Measurements from ENCODE around the gene SLC35E4.
A peak's percentile ranks its signal among the peaks of the same experiment; 100 is the strongest.
"Not testable (repeated sequence)": the region's sequence is repeated elsewhere in the genome, so short reads cannot be mapped to it uniquely, and the experiment has no call there.

SLC35E4 gene

DNA sequence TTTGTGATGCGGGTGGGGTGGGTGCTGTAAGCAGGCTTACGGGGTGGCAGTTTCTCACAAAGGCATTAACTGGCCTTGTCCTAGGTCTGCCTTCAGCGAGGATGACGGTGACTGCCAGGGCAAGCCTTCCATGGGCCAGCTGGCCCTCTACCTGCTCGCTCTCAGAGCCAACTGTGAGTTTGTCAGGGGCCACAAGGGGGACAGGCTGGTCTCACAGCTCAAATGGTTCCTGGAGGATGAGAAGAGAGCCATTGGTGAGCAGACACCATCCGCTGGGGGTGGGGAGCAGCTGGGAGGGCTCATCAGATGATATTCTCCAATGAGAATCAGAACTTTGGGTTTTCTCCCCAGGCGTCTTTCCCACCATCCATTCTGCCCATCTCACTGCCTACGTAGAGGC is 22.8 kb upstream of the SLC35E4 start:
- DNase-seq: no peak

DNA sequence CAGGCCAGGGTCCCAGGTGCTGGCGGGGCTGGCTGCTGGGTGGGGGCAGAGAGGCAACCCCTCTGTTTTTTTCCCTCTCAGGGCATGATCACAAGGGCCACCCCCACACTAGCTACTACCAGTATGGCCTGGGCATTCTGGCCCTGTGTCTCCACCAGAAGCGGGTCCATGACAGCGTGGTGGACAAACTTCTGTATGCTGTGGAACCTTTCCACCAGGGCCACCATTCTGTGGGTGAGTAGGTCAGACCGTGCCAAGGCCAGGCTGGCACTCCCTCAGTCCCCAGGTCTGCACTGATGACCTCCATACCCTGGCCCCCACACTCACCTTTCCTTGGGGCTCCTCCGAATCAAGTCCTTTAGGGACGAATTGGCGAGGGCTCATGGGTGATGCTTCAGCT is 21.3 kb upstream of the SLC35E4 start:
- DNase-seq: no peak

DNA sequence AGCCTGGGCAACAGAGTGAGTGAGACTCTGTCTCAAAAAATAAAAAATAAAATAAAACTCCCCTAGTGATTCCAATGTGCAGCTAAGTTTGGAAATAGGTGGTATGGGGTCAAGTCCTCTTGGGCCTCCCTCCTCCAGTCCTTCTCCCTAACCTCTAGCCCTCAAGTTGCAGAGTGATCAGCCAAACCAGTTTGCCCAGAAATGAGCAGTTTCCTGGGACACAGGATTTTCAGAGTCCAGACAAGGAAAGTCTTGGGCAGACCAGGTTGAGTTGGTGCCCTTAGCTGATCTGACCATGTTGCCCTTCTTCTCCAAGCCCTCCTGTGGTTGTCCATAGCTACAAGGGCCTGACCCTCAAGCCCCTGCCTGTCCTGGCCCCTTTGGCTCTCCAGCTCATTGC is 20.7 kb upstream of the SLC35E4 start:
- no peak for DNase-seq

DNA sequence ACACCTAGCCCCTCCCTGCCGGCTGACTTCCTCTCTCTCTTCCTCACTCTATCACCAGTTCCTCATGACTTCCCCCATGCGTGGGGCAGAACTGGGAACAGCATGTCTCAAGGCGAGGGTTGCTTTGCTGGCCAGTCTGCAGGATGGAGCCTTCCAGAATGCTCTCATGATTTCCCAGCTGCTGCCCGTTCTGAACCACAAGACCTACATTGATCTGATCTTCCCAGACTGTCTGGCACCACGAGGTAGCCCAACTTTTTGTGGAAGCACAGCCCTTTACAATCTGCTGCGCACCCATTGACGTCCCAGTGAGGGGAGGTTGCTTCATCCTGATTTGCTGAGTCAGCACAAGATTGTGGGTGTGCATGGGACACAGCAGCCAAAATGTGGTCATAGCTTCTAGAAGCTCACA is 20.0 kb upstream of the SLC35E4 start:
- DNase-seq: no peak

DNA sequence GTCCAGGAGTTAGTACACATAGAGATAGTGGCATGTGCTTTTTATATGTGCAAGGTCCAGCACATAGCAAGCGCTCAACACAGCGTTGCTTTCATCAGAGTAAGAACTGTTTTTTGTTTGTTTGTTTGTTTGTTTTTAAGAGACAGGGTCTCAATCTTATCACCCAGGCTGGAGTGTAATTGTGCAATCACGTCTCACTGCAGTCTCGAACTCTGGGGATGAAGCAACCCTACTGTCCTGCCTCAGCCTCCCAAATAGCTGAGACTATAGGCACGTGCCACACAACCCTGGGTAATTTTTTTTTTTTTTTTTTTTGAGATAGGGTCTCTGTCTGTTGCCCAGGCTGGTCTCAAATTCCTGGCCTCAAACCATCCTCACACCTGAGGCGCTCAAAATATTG is 17.8 kb upstream of the SLC35E4 start:
- DNase-seq: no peak

DNA sequence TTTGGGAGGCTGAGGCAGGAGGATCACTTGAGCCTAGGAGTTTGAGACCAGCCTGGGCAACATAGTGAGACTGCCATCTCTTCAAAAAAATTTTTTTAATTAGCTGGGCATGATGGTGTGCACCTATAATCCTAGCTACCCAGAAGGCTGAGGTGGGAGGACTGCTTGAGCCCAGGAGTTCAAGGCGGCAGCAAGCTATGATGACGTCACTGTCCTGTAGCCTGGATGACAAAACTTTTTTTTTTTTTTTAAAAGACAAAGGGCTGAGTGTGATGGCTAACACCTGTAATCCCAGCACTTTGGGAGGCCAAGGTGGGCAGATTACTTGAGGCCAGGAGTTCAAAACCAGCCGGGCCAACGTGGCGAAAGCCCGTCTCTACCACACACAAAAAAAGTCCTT is 15.7 kb upstream of the SLC35E4 start:
- DNase-seq: not testable (repeated sequence)

DNA sequence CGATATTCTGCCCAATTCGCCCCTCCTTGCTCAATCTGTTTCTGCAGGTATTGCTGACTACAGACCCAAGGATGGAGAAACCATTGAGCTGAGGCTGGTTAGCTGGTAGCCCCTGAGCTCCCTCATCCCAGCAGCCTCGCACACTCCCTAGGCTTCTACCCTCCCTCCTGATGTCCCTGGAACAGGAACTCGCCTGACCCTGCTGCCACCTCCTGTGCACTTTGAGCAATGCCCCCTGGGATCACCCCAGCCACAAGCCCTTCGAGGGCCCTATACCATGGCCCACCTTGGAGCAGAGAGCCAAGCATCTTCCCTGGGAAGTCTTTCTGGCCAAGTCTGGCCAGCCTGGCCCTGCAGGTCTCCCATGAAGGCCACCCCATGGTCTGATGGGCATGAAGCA is 9.2 kb upstream of the SLC35E4 start:
- no peak for DNase-seq

DNA sequence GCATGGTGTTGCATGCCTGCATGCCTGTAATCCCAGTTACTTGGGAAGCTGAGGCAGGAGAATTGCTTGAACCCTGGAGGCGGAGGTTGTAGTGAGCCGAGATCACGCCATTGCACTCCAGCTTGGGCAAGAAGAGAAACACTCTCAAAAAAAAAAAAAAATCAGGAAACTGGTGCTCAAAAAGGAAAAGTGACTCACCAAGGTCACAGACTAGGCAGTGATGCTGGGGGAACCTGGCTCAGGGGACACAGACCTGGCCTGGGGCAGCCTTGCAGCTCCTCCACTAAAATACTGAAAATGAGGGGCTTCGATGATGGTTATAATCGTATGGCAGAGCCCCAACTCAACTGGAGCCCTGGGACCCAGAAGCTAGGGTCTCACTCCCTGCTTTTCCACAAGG is 8.1 kb upstream of the SLC35E4 start:
- no peak for DNase-seq

DNA sequence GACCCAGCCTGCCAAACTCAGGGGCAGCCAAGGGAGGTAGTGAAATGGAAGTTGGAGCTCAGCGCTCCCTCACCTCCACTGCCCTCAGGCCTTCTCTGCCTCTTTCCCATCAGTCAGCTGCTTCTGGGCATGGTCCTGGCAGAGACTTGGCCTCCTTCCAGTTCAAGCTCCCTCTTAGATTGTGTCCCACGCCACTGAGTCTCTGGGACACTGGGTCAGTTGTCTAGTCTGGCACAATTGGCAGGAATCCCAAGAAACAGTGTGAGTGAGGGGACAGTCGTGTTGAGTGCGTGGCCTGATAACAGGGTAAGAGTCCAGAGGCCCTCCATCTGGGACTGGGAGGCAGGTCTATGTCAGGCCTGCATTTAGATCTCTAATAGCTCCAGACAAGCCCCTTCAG is 7.1 kb upstream of the SLC35E4 start:
- DNase-seq: no peak

DNA sequence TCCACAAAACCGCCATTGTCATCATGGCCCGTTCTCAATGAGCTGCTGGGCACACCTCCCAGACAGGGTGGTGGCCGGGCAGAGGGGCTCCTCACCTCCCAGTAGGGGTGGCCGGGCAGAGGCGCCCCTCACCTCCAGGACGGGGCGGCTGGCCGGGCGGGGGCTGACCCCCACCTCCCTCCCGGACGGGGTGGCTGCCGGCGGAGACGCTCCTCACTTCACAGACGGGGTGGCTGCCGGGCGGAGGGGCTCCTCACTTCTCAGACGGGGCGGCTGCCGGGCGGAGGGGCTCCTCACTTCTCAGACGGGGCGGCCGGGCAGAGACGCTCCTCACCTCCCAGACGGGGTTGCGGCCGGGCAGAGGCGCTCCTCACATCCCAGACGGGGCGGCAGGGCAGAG is 4.1 kb upstream of the SLC35E4 start:
- not testable (repeated sequence) for DNase-seq

DNA sequence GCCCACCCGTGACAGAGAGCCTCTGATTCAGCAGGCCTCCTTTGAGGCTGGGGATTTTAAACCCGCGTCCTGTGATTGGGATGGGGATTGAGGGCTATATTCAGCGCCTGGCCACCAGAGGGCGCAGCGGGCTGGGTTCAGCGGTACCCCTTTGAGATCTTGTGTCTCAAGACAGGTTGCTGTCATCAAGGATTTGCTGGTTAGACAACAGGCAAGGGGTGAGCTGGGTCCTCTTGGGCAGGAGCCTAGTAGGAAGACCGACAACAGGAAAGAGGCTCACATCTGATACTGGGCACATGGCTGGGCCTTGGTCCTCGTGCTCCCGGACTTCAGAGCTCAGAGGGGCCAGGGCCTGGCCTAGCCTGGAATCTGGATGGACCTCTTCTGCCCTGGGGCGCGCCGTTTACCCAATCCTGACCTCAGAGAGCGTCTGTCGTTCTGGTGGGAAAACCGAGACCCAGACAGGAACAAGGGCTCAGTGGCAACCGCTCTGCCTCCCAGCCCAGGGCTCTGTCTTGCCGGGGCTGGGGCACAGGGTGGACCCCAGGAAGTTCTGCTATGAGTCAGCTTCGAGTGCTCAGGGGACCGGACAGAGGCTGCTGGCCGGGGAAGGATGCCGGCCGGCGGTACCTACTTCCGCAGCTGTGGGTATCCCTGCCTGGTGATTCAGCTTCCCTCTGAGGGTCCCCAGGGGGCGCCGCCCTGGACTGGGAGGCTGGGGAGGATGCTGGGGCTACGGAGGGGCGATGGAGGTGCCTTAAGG is 929 bp upstream of the SLC35E4 start:
- DNase-seq: peak; percentile 88

DNA sequence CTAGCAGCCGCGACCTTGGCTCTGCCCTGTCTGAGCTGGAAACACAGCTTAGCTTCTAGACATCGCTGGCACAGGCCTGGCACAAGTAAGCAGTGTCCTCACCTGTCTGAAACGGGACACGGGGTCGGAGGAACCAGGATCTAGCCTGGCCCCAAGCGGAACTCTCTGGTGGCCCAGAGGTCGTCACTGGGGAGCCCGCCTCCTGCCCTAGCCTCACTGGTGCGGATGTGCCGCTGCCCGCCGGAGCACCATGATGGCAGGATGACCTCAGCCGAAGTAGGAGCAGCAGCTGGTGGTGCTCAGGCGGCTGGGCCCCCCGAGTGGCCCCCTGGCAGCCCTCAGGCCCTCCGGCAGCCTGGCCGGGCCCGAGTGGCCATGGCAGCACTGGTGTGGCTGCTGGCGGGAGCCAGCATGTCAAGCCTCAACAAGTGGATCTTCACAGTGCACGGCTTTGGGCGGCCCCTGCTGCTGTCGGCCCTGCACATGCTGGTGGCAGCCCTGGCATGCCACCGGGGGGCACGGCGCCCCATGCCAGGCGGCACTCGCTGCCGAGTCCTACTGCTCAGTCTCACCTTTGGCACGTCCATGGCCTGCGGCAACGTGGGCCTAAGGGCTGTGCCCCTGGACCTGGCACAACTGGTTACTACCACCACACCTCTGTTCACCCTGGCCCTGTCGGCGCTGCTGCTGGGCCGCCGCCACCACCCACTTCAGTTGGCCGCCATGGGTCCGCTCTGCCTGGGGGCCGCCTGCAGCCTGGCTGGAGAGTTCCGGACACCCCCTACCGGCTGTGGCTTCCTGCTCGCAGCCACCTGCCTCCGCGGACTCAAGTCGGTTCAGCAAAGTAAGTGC is 871 bp downstream of the SLC35E4 start:
- peak; percentile 54 for DNase-seq

DNA sequence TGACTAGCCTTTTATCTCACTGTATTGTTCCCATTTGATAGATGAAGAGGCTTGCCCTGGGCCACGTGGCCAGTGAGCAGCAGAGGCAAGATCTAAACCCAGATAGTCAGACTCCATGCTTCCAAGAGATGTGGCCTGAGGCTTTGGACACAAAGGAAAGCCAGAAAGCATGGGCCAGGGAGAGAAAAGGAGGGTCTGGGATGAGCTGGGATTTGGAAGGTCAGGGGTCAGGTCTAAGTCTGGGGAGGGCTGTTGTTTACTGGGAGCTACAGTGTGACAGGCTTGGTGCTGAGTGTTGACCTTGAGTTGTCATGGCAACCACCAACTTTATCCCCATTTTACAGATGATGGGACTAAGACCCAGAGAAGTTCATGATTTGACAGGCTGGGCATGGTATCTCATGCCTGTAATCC is 2.1 kb downstream of the SLC35E4 start:
- DNase-seq: no peak

DNA sequence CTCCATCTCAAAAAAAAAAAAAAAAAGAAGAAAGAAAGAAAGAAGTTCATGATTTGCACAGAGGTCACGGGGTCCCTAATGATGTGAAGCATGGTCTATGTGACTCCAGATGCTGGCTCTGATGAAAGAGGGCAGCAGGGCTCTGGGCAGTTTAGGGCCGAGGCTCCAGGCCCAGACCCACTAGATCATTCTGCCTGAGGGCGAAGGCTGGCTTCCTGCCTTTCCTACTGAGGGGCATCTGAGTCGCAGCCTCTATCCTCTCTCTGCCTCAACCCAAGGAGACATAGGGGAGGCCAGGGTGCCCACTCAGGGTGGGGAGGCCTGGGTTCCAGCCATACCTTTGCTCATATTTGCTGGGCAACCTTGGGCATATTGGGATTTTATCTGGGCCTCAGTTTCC is 4.8 kb downstream of the SLC35E4 start:
- no peak for DNase-seq

DNA sequence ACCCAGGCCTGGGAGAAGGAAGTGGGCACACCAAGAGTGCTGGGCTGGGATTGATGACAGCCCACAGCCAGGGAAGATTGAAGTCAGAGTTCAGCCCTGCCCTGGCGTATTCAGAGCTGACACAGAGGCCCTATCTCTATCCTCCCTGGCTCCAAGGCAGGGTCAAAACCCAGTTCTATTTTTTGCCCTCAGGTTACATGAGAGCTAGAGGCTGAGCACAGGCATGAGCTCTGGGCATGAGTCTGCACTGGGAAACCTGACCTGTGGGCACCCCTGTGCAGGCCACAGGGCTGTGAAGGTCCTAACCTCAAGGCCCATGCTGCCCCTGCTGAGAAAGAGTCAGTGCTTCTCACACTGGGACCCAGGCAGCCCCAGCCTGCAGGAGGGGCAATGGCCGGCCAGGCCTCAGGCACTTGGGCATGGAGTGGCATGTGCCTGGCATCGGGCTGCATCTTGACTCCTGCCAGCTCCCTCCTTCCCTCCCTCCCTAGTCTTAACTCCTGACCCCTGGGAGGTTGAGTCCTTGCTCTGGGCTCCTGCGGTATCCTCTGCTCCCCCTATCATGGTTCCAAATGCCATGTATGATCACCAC is 5.4 kb downstream of the SLC35E4 start:
- DNase-seq: no peak

DNA sequence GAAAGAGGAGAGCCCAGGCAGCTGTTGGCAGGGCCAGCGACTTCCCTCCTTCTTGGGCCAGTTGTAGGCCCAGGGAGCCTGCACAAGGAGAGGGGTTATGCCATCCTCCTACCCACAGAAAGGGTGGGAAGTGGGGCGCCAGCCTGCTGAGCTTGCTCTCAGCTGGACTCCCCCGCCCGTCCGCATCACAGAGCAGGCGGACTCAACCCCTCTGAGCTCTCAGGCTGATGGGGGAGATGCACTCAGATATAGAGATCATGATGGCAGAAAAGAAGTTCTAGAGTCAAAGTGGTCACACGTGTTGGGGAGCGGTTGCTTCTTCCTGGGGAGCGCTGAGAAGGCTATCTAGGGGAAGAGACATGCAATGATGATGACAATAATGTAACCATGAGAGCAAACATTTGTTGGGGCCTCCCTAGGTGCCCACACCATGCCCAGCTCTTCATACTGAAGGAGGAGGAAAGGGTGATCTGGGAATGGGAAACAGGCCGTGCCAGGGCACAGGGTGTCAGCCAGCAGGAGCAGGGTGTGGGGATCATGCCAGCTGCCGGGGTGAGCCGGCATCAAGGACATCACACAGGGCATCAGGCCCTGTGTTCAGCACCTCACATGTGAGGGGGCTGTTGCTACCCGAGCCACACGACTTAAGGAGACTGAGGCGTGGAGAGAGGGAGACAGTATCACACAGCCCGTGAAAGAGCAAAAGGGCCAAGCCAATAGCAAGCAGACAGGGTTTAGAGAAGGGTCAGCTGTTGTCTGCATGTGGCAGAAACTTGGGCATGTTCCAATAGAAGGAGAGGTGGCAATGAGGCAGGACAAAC is 7.7 kb downstream of the SLC35E4 start:
- no peak for DNase-seq

DNA sequence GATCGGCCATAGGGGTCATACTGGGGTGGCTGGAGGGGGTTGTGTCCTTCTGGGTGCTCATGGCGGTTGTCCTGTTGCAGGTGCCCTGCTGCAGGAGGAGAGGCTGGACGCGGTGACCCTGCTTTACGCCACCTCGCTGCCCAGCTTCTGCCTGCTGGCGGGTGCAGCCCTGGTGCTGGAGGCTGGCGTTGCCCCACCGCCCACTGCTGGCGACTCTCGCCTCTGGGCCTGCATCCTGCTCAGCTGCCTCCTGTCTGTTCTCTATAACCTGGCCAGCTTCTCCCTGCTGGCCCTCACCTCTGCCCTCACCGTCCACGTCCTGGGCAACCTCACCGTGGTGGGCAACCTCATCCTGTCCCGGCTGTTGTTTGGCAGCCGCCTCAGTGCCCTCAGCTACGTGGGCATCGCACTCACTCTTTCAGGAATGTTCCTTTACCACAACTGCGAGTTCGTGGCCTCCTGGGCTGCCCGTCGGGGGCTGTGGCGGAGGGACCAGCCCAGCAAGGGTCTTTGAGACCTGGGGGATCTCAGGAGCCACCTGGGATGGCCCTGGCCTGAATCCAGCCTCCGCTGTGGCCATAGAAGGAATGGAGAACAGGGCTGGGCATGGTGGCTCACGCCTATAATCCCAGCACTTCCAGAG is 11.1 kb downstream of the SLC35E4 start:
- no peak for DNase-seq

DNA sequence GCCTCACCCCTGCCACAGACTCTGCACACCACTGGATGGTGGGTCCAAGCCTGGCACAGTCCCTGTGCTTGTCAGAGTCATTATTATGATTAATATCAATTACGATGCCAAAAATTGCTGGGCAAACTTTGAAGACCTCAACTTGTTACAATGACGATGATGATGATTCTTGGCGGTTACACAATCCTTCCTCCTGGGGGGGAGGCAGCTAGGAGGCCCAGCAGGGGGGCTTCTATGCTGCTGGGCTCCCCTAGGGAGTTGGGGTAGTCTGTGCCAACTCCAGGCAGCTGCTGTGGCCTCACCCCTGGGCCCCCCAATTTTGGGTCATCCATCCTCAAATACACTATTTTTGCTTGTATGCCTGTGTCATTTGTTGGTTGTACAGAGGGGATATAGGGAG is 12.0 kb downstream of the SLC35E4 start:
- DNase-seq: no peak

DNA sequence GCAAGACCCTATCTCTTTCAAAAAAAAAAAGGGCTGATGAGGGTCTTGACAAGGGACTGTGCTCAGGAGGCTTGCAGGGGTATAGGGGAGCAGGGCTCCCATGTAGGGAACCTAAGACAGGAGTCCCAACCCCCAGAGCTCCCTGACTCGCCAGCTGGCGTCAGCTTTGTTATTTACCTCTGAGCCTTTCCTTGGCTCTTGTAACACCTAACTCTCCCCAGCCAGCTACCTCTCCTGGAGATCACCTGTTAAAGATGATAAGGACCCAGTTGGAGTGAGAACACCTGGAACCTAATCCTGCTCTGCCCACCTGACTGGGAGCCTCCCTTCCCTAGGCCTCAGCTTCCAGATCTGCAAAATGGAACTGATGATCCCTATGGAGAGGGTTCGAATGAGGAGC is 13.2 kb downstream of the SLC35E4 start:
- no peak for DNase-seq

DNA sequence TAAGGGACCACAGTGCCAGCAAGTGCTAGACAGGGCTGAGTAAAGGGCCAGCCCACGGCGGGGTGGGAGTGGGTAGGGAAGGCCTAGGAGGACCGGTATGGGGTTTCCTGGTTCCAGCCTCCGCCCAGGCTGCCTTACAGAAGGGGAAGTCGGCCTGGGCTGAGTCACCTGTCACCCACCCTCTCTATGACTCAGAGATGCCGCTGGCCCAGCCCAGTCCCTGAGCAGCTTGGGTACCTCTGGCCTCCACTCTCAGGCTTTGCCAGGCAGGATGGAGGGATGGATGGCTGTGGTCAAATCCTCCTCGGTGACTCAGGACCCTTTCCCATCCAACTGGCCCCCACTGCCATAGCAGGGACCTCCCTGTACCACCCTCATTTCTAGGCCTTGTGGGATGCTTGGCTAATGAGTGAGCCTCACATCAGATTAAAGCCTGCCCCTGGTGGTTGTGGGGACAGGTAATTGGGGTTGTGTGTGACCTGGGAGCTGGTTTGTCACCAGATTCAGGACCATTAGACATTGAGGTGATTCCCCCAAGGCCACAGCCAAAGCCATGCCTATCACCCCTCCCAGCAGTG is 13.9 kb downstream of the SLC35E4 start:
- no peak for DNase-seq

DNA sequence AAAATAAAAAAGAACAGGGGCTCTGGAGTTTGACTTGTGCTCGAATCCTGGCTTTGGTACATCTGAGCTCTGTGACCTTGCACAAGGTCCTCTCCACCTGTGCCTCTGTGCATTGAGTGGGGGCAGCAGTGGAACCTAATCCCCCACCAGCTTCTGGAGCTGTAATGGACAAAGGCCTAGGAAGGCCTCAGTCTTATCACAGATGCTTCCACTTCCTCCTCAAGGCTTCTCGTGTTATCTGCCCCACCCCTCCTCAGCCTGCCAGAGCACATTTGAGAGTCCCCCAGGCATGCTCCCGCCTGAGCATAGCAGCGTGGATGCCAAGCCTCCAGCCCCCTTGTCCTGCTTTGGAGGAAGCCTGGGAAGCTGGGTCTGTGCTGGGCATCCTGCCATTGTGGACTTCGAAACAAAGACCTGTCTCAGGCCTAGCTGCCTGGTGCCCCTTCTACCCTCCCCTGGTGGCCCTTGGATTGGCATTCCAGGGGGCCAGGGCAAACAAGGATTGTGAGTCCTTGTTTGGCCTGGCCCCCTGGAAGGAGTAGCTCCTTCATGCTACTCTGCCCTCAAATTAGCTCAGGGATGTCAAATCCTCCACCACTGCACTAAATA is 15.0 kb downstream of the SLC35E4 start:
- DNase-seq: no peak

DNA sequence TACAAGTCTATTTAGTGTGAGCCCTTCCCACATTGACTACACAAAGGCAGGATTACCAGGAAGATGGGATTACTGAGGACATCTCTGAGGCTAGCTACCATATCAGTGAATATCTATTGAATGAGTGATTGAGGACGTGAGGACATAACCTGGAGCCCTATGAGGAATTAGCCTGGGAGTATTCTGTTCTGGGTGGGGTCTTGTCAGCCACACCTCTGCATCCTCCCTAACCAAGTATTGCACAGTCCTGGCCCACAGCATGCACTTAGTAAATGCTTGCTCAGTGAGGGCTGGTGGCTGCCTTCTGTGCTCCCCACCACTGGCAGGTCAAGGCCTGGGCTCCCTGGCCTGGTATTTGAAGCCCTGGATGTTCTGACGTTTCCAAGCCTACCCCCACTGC is 17.3 kb downstream of the SLC35E4 start:
- no peak for DNase-seq
